SK-N-SH (cell line): ENCODE data around the gene ZBTB16.

Experiments
- CHD2 ChIP-seq: fragments of 150-350 bp; IDR thresholded peaks from 2 replicates; pipeline ENCODE4 v1.6.1; 2018; ENCODE audit warnings: low read length; ENCODE audit not compliant: partially characterized antibody
- MEF2A ChIP-seq: IDR thresholded peaks from 2 replicates; pipeline ENCODE4 v1.4.0; 2012; ENCODE audit warnings: low read depth, borderline replicate concordance
- POLR2AphosphoS5 ChIP-seq: IDR thresholded peaks from 2 replicates; pipeline ENCODE4 v1.6.1; 2012; ENCODE audit warnings: low read depth, low read length
- SIN3A ChIP-seq: IDR thresholded peaks from 2 replicates; pipeline ENCODE4 v1.6.1; 2012; ENCODE audit warnings: low read depth, mild to moderate bottlenecking, low read length, moderate library complexity, borderline replicate concordance
- TAF1 ChIP-seq: IDR thresholded peaks from 2 replicates; pipeline ENCODE4 v1.6.1; 2012; ENCODE audit warnings: low read depth, mild to moderate bottlenecking, low read length, moderate library complexity, borderline replicate concordance
- YY1 ChIP-seq: IDR thresholded peaks from 2 replicates; pipeline ENCODE4 v1.4.0; 2012; ENCODE audit warnings: low read depth, mild to moderate bottlenecking
- TF ChIP-seq, protein P1 (sequence below): fragments of 200-600 bp; sonication (generic); IDR thresholded peaks from 2 replicates; pipeline ENCODE4 v1.6.1; 2017; ENCODE audit warnings: antibody characterized with exemption, mild to moderate bottlenecking, moderate library complexity

DNA sequence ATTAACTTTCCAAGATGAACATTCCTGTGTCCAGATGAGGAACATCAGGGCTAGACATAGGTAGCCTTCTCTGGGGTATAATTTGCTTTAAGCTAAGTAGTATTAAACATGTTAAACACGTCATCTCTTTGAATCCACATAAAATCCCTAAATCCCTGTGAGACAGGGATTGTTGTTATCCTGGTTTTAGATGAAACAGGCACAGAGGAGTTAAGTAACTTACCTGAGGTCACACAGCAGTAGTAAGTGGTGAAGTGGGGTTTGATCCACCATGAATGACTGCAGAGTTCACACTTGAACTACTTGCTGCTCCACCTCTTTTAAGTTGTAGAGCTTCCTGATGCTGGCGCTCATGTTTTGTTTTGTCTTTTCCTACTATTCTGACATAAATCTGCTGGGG lies 154.1 kb downstream of the ZBTB16 start:
- TF ChIP-seq TAF1 (no peak), CHD2 (no peak), YY1 (no peak), POLR2AphosphoS5 (no peak), MEF2A (no peak), SIN3A (no peak)
- TF ChIP-seq, protein P1, sequence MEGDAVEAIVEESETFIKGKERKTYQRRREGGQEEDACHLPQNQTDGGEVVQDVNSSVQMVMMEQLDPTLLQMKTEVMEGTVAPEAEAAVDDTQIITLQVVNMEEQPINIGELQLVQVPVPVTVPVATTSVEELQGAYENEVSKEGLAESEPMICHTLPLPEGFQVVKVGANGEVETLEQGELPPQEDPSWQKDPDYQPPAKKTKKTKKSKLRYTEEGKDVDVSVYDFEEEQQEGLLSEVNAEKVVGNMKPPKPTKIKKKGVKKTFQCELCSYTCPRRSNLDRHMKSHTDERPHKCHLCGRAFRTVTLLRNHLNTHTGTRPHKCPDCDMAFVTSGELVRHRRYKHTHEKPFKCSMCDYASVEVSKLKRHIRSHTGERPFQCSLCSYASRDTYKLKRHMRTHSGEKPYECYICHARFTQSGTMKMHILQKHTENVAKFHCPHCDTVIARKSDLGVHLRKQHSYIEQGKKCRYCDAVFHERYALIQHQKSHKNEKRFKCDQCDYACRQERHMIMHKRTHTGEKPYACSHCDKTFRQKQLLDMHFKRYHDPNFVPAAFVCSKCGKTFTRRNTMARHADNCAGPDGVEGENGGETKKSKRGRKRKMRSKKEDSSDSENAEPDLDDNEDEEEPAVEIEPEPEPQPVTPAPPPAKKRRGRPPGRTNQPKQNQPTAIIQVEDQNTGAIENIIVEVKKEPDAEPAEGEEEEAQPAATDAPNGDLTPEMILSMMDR: no peak
